Measurements from ENCODE around the gene WDR33. TPM values are rescaled to one million over a fixed set of nuclear protein-coding genes. Genes with fewer than 3 reads are reported as not detected.

WDR33 gene
- total RNA-seq, 1 donor from 2014 or later: 37.1 TPM

- Histone ChIP-seq H3K4me3 (no peak overlapping the region), H3K9me3 (no peaks in the 10 kb centered on the region), H3K36me3 (no peaks in the 10 kb centered on the region), H3K4me1 (peaks cover 12% of the 10 kb centered on the region), H3K27ac (no peak overlapping the region), H3K27me3 (no peaks in the 10 kb centered on the region)
- intact Hi-C loops (cut with DNase I): no loop called here
- no peak for DNase-seq (ENCODE audit: extremely low spot score in 2 of 2)
- TF ChIP-seq CTCF (IDR thresholded peaks at IDR 0.05) (no peak), POLR2A (IDR thresholded peaks at IDR 0.05) (no peak), POLR2AphosphoS5 (IDR thresholded peaks at IDR 0.05; ENCODE audit: insufficient read depth in 1 of 2, low read depth in 1 of 2) (no peak)
Observed at GRCh38 chr2:127683056-127683455, 127.9 kb downstream of the WDR33 start.

GRCh38 chr2:127681976-127682857 is 128.8 kb downstream of the WDR33 start:
- H3K4me1 ChIP-seq: peaks cover 12% of the 10 kb centered on the region
- no peak for TF ChIP-seq POLR2A (IDR thresholded peaks at IDR 0.05)
- TF ChIP-seq POLR2AphosphoS5 (IDR thresholded peaks at IDR 0.05; ENCODE audit: insufficient read depth in 1 of 2, low read depth in 1 of 2): no peak
- no peak for TF ChIP-seq CTCF (IDR thresholded peaks at IDR 0.05)
- intact Hi-C loops (cut with DNase I): no loop called here
- no peaks in the 10 kb centered on the region for H3K9me3 ChIP-seq
- no peak overlapping the region for H3K4me3 ChIP-seq
- no peaks in the 10 kb centered on the region for H3K27me3 ChIP-seq
- no peaks in the 10 kb centered on the region for H3K36me3 ChIP-seq
- no peak for DNase-seq (ENCODE audit: extremely low spot score in 2 of 2)
- no peak overlapping the region for H3K27ac ChIP-seq

GRCh38 chr2:127681288-127681804 is 129.6 kb downstream of the WDR33 start:
- Histone ChIP-seq H3K36me3 (no peaks in the 10 kb centered on the region), H3K27ac (peak overlapping the region; percentile 47), H3K4me3 (peak overlapping the region; percentile 20 to 39), H3K27me3 (no peaks in the 10 kb centered on the region), H3K9me3 (no peaks in the 10 kb centered on the region), H3K4me1 (peaks cover 14% of the 10 kb centered on the region)
- peak in 1 of 2 donors; percentile 44 for TF ChIP-seq POLR2AphosphoS5 (IDR thresholded peaks at IDR 0.05; ENCODE audit: insufficient read depth in 1 of 2, low read depth in 1 of 2)
- TF ChIP-seq POLR2A (IDR thresholded peaks at IDR 0.05): no peak
- intact Hi-C loops (cut with DNase I): no loop called here
- peak in 1 of 2 donors; percentile 92 for DNase-seq (ENCODE audit: extremely low spot score in 2 of 2)

- H3K4me1 ChIP-seq: peaks cover 19% of the 10 kb centered on the region
- no peaks in the 10 kb centered on the region for H3K27me3 ChIP-seq
- H3K4me3 ChIP-seq: peak overlapping the region; percentile 20 to 39
- no peak for DNase-seq (ENCODE audit: extremely low spot score in 2 of 2)
- no peaks in the 10 kb centered on the region for H3K36me3 ChIP-seq
- intact Hi-C loops (cut with DNase I): no loop called here
- no peaks in the 10 kb centered on the region for H3K9me3 ChIP-seq
- TF ChIP-seq POLR2AphosphoS5 (IDR thresholded peaks at IDR 0.05; ENCODE audit: insufficient read depth in 1 of 2, low read depth in 1 of 2) (no peak), POLR2A (IDR thresholded peaks at IDR 0.05) (no peak), CTCF (IDR thresholded peaks at IDR 0.05) (no peak)
- no peak overlapping the region for H3K27ac ChIP-seq
Observed at GRCh38 chr2:127680706-127681287, 130.2 kb downstream of the WDR33 start.

GRCh38 chr2:127679680-127680361 is 131.2 kb downstream of the WDR33 start:
- no peaks in the 10 kb centered on the region for H3K9me3 ChIP-seq
- TF ChIP-seq POLR2AphosphoS5 (IDR thresholded peaks at IDR 0.05; ENCODE audit: insufficient read depth in 1 of 2, low read depth in 1 of 2) (no peak), POLR2A (IDR thresholded peaks at IDR 0.05) (no peak), CTCF (IDR thresholded peaks at IDR 0.05) (no peak)
- peak in 1 of 2 donors; percentile 81 for DNase-seq (ENCODE audit: extremely low spot score in 2 of 2)
- no peaks in the 10 kb centered on the region for H3K36me3 ChIP-seq
- intact Hi-C loops (cut with DNase I): no loop called here
- no peaks in the 10 kb centered on the region for H3K27me3 ChIP-seq
- H3K4me3 ChIP-seq: no peak overlapping the region
- no peak overlapping the region for H3K27ac ChIP-seq
- peaks cover 26% of the 10 kb centered on the region for H3K4me1 ChIP-seq
